H1 (cell line): ENCODE data around the gene FASLG. TPM values are rescaled to one million over a fixed set of nuclear protein-coding genes. Genes with fewer than 3 reads are reported as not detected.

Experiments used
- BCL11A ChIP-seq, 2 experiments: IDR thresholded peaks; one replicate each; pipeline ENCODE4 v1.6.1; 2011; ENCODE audit warnings: low read depth in 2 of 2, low read length in 2 of 2, mild to moderate bottlenecking in 2 of 2
- CBX5 ChIP-seq: fragments of 300-800, 300-1000 bp; sonication (generic); IDR thresholded peaks from 2 replicates; pipeline ENCODE4 v1.7.1; 2016; ENCODE audit warnings: antibody characterized with exemption, low read length, low read depth
- CTBP2 ChIP-seq: IDR thresholded peaks from 2 replicates; pipeline ENCODE4 v1.7.0; 2011; ENCODE audit warnings: borderline replicate concordance, mild to moderate bottlenecking, moderate library complexity, mixed read lengths, low read length; ENCODE audit not compliant: insufficient read depth, insufficient read length
- SIRT6 ChIP-seq: IDR thresholded peaks from one replicate; pipeline ENCODE4 v1.7.1; 2012; ENCODE audit warnings: low read length, inconsistent platforms
- SP1 ChIP-seq: IDR thresholded peaks from 2 replicates; pipeline ENCODE4 v1.6.1; 2011; ENCODE audit warnings: low read depth, low read length
- polyA plus RNA-seq, 7 experiments: library from polyadenylated mRNA; depleted of rRNA in 3 of 7; stranded (reverse) in 5 of 7; unstranded in 2 of 7; fragments of >200 nt in 5 of 7; fragments of 200-250 nt in 2 of 7; gene quantifications; 1 replicate in 5 of 7; 2 replicates in 1 of 7; 4 replicates in 1 of 7; pipeline versions ENCODE4 v1.2.1 to v1.2.3, GENCODE V29; 2011 to 2013; ENCODE audit warnings: missing spikeins in 2 of 7, mixed read lengths in 2 of 7
- total RNA-seq: library from RNA; stranded (reverse); fragmentation: NEBNext Ultra II Directional; extraction: Animal tissue kit (Norgen Biotek cat#: 25700); gene quantifications from 2 replicates; pipeline ENCODE4 v1.2.1, GENCODE V29; 2021
- TF ChIP-seq, protein P1 (sequence below): fragments of 300-600 bp; sonication (generic); IDR thresholded peaks from 2 replicates; pipeline ENCODE4 v1.7.1; 2012; ENCODE audit warnings: low read length, moderate library complexity, mild to moderate bottlenecking, inconsistent platforms; ENCODE audit not compliant: insufficient replicate concordance

FASLG gene
- total and polyA plus RNA-seq, 2 of the 8 experiments (the other 6 are each of a cell fraction or from before 2014, with no cell fraction given): not detected

DNA sequence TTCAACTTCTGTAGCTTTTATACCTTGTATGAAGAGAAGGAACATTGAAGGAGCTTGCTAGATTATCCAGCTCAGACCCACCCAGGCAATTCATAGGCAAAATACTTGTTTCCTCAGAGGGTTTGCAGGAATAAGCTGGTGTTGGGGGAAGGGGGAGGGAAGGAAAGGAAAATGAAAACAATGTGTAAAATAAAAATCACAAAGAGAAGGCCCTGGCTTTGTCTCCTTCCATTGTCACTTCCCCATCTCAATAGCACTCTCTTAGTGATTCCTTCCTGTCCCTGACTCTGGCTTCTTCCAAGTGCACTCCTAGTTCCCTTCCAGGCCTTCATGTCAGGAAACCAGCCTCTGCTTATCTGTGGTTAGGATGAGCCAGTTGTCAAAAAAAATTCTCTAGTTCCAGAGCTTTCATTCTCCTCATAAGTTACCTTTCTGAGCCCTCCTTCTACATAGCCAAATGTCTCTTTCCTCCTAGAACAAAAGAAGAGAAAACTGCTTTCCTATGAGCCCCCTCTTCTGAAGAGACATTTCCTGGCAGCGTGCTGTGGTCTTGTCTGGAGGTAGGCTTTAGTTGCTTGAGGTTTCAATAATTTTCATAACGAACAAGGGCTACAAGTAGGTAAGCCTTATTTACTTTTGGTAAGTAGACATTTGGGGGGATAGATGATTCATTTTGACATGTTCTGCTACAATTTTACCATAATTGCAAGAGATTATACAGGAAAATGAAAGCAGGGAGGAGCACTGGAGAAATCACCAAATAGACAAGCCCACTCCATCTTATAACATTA is 45.7 kb downstream of the FASLG start (continued):
- TF ChIP-seq CTBP2 (no peak), SIRT6 (no peak), CBX5 (no peak), SP1 (no peak), BCL11A (IDR thresholded peaks at IDR 0.05; ENCODE audit: low read depth in 2 of 2, low read length in 2 of 2) (no peak)
- TF ChIP-seq, protein P1, sequence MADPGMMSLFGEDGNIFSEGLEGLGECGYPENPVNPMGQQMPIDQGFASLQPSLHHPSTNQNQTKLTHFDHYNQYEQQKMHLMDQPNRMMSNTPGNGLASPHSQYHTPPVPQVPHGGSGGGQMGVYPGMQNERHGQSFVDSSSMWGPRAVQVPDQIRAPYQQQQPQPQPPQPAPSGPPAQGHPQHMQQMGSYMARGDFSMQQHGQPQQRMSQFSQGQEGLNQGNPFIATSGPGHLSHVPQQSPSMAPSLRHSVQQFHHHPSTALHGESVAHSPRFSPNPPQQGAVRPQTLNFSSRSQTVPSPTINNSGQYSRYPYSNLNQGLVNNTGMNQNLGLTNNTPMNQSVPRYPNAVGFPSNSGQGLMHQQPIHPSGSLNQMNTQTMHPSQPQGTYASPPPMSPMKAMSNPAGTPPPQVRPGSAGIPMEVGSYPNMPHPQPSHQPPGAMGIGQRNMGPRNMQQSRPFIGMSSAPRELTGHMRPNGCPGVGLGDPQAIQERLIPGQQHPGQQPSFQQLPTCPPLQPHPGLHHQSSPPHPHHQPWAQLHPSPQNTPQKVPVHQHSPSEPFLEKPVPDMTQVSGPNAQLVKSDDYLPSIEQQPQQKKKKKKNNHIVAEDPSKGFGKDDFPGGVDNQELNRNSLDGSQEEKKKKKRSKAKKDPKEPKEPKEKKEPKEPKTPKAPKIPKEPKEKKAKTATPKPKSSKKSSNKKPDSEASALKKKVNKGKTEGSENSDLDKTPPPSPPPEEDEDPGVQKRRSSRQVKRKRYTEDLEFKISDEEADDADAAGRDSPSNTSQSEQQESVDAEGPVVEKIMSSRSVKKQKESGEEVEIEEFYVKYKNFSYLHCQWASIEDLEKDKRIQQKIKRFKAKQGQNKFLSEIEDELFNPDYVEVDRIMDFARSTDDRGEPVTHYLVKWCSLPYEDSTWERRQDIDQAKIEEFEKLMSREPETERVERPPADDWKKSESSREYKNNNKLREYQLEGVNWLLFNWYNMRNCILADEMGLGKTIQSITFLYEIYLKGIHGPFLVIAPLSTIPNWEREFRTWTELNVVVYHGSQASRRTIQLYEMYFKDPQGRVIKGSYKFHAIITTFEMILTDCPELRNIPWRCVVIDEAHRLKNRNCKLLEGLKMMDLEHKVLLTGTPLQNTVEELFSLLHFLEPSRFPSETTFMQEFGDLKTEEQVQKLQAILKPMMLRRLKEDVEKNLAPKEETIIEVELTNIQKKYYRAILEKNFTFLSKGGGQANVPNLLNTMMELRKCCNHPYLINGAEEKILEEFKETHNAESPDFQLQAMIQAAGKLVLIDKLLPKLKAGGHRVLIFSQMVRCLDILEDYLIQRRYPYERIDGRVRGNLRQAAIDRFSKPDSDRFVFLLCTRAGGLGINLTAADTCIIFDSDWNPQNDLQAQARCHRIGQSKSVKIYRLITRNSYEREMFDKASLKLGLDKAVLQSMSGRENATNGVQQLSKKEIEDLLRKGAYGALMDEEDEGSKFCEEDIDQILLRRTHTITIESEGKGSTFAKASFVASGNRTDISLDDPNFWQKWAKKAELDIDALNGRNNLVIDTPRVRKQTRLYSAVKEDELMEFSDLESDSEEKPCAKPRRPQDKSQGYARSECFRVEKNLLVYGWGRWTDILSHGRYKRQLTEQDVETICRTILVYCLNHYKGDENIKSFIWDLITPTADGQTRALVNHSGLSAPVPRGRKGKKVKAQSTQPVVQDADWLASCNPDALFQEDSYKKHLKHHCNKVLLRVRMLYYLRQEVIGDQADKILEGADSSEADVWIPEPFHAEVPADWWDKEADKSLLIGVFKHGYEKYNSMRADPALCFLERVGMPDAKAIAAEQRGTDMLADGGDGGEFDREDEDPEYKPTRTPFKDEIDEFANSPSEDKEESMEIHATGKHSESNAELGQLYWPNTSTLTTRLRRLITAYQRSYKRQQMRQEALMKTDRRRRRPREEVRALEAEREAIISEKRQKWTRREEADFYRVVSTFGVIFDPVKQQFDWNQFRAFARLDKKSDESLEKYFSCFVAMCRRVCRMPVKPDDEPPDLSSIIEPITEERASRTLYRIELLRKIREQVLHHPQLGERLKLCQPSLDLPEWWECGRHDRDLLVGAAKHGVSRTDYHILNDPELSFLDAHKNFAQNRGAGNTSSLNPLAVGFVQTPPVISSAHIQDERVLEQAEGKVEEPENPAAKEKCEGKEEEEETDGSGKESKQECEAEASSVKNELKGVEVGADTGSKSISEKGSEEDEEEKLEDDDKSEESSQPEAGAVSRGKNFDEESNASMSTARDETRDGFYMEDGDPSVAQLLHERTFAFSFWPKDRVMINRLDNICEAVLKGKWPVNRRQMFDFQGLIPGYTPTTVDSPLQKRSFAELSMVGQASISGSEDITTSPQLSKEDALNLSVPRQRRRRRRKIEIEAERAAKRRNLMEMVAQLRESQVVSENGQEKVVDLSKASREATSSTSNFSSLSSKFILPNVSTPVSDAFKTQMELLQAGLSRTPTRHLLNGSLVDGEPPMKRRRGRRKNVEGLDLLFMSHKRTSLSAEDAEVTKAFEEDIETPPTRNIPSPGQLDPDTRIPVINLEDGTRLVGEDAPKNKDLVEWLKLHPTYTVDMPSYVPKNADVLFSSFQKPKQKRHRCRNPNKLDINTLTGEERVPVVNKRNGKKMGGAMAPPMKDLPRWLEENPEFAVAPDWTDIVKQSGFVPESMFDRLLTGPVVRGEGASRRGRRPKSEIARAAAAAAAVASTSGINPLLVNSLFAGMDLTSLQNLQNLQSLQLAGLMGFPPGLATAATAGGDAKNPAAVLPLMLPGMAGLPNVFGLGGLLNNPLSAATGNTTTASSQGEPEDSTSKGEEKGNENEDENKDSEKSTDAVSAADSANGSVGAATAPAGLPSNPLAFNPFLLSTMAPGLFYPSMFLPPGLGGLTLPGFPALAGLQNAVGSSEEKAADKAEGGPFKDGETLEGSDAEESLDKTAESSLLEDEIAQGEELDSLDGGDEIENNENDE: no peak
- TF ChIP-seq, all 59 proteins: peak for 0
